K562 (cell line): ENCODE measurements around the gene RBBP8. TPM values are rescaled to one million over a fixed set of nuclear protein-coding genes. Genes with fewer than 3 reads are reported as not detected.

Source experiments
- CCNT2 ChIP-seq: IDR thresholded peaks from 2 replicates; pipeline ENCODE4 v1.6.1; 2011; ENCODE audit warnings: borderline replicate concordance, low read depth, mild to moderate bottlenecking, moderate library complexity, mixed read lengths, low read length; ENCODE audit not compliant: insufficient read length; ENCODE audit errors: extremely low read depth
- EP300 ChIP-seq: IDR thresholded peaks from 2 replicates; pipeline ENCODE4 v1.6.1; 2012; ENCODE audit warnings: low read length, improper control_type of control experiment
- FOXK1 ChIP-seq: sonication (generic); formaldehyde crosslinking; IDR thresholded peaks from 2 replicates; pipeline ENCODE4 v1.8.0; 2022; ENCODE audit warnings: missing genetic modification reagents, mild to moderate bottlenecking, borderline replicate concordance
- HDAC3 ChIP-seq: fragments of 450-650 bp; IDR thresholded peaks from 2 replicates; pipeline ENCODE4 v1.6.1; 2018; ENCODE audit warnings: borderline replicate concordance, mild to moderate bottlenecking, moderate library complexity; ENCODE audit not compliant: partially characterized antibody
- JUND ChIP-seq, 2 experiments: IDR thresholded peaks; 2 replicates in 1 of 2; 3 replicates in 1 of 2; pipeline ENCODE4 v1.6.1; 2011; ENCODE audit warnings: borderline replicate concordance in 2 of 2, low read depth in 2 of 2, low read length in 2 of 2, improper control_type of control experiment in 1 of 2, missing biosample characterization in 1 of 2, missing genetic modification characterization in 1 of 2, missing genetic modification reagents in 1 of 2
- MAFF ChIP-seq: IDR thresholded peaks from 2 replicates; pipeline ENCODE4 v1.6.1; 2012; ENCODE audit warnings: low read length, improper control_type of control experiment
- MAFK ChIP-seq: IDR thresholded peaks from 2 replicates; pipeline ENCODE4 v1.6.1; 2011; ENCODE audit warnings: low read length, improper control_type of control experiment
- MYC ChIP-seq, 2 experiments: fragments of 250-450 bp in 1 of 2; sonication (Bioruptor Pico) in 1 of 2; IDR thresholded peaks; 2 replicates each; pipeline versions ENCODE4 v1.5.1 to v1.6.1; 2012 to 2021; ENCODE audit warnings: low read depth in 2 of 2, borderline replicate concordance in 1 of 2, improper control_type of control experiment in 1 of 2, low read length in 1 of 2, mild to moderate bottlenecking in 1 of 2, moderate library complexity in 1 of 2
- RAD51 ChIP-seq: fragments of 450-650 bp; IDR thresholded peaks from 2 replicates; pipeline ENCODE4 v1.7.1; 2016; ENCODE audit warnings: low read depth, mild to moderate bottlenecking, borderline replicate concordance
- SLC30A9 ChIP-seq: fragments of 250-450 bp; sonication (Bioruptor Pico); IDR thresholded peaks from 2 replicates; pipeline ENCODE4 v1.8.0; 2022; ENCODE audit warnings: mild to moderate bottlenecking, moderate library complexity
- STAT5A ChIP-seq: IDR thresholded peaks from 2 replicates; pipeline ENCODE4 v1.6.1; 2012; ENCODE audit warnings: low read length, inconsistent platforms, borderline replicate concordance
- YBX1 ChIP-seq: fragments of 450-650 bp; IDR thresholded peaks from 2 replicates; pipeline ENCODE4 v1.7.1; 2016; ENCODE audit warnings: mild to moderate bottlenecking
- ZNF699 ChIP-seq: fragments of 250-450 bp; sonication (Bioruptor Pico); IDR thresholded peaks from 2 replicates; pipeline ENCODE4 v1.8.0; 2021; ENCODE audit warnings: mild to moderate bottlenecking, moderate library complexity; ENCODE audit not compliant: insufficient replicate concordance
- ZNF778 ChIP-seq: fragments of 450-650 bp; formaldehyde crosslinking; IDR thresholded peaks from 2 replicates; pipeline ENCODE4 v1.4.0; 2020; ENCODE audit warnings: mild to moderate bottlenecking, moderate library complexity
- polyA plus RNA-seq, 8 experiments: library from polyadenylated mRNA; depleted of rRNA in 4 of 8; stranded (reverse) in 5 of 8; unstranded in 3 of 8; fragments of >200 nt; fragmentation: Nextera tagmentation in 2 of 8; fragmentation: Illumina TruSeq in 1 of 8; extraction: Ambion mirVana in 2 of 8; extraction: Trizol in 1 of 8; gene quantifications; 2 replicates each; pipeline versions ENCODE4 v1.2.1 to v1.2.3, GENCODE V29; 2011 to 2014; ENCODE audit warnings: inconsistent platforms in 1 of 8, missing spikeins in 1 of 8
- total RNA-seq, 7 experiments: library from RNA; depleted of rRNA in 6 of 7; stranded (reverse); fragments of >200 nt in 6 of 7; fragmentation: Illumina TruSeq in 2 of 7; extraction: Trizol in 2 of 7; gene quantifications; 2 replicates each; pipeline versions ENCODE4 v1.2.1 to v1.2.3, GENCODE V29; 2011 to 2021; ENCODE audit warnings: low replicate concordance in 1 of 7
- TF ChIP-seq, protein P1 (sequence below): fragments of 450-650 bp; IDR thresholded peaks from 2 replicates; pipeline ENCODE4 v1.6.1; 2017; ENCODE audit warnings: antibody characterized with exemption, mild to moderate bottlenecking
- TF ChIP-seq, protein P2 (sequence below): fragments of 250-450 bp; sonication (Bioruptor Pico); IDR thresholded peaks from 2 replicates; pipeline ENCODE4 v1.4.0; 2020
- TF ChIP-seq, protein P3 (sequence below): IDR thresholded peaks from 3 replicates; pipeline ENCODE4 v1.6.1; 2011; ENCODE audit warnings: borderline replicate concordance, mild to moderate bottlenecking, moderate library complexity; ENCODE audit not compliant: insufficient read length; ENCODE audit errors: extremely low read depth
- TF ChIP-seq, protein P4 (sequence below): fragments of 250-450 bp; sonication (Bioruptor Pico); IDR thresholded peaks from 2 replicates; pipeline ENCODE4 v1.8.0; 2021; ENCODE audit warnings: mild to moderate bottlenecking, moderate library complexity

The RBBP8 gene
- total and polyA plus RNA-seq, 9 of the 15 experiments (the other 6 are each of a cell fraction or from before 2014, with no cell fraction given): 28.4 to 63.1 (median 48.9) TPM

DNA sequence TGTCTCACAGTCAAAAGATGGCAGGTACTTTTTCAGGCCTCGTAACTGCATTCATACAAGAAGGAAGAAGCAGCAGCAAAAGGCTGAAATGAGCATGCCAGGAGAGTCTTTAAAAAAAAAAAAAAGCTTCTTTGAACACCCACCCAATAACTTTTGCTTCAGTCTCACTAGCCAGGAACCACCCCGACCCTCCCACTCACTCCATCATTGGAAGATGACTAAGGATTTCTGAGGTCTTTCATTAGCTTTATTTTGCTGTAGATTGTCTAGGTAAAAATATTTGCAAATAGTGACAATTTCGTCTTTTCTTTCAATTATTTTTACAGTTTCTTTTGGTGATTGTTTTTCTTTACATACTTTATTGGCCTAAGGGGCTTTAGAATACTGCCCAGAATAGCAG is 37.9 kb downstream of the RBBP8 start (continued):
- TF ChIP-seq, protein P1, sequence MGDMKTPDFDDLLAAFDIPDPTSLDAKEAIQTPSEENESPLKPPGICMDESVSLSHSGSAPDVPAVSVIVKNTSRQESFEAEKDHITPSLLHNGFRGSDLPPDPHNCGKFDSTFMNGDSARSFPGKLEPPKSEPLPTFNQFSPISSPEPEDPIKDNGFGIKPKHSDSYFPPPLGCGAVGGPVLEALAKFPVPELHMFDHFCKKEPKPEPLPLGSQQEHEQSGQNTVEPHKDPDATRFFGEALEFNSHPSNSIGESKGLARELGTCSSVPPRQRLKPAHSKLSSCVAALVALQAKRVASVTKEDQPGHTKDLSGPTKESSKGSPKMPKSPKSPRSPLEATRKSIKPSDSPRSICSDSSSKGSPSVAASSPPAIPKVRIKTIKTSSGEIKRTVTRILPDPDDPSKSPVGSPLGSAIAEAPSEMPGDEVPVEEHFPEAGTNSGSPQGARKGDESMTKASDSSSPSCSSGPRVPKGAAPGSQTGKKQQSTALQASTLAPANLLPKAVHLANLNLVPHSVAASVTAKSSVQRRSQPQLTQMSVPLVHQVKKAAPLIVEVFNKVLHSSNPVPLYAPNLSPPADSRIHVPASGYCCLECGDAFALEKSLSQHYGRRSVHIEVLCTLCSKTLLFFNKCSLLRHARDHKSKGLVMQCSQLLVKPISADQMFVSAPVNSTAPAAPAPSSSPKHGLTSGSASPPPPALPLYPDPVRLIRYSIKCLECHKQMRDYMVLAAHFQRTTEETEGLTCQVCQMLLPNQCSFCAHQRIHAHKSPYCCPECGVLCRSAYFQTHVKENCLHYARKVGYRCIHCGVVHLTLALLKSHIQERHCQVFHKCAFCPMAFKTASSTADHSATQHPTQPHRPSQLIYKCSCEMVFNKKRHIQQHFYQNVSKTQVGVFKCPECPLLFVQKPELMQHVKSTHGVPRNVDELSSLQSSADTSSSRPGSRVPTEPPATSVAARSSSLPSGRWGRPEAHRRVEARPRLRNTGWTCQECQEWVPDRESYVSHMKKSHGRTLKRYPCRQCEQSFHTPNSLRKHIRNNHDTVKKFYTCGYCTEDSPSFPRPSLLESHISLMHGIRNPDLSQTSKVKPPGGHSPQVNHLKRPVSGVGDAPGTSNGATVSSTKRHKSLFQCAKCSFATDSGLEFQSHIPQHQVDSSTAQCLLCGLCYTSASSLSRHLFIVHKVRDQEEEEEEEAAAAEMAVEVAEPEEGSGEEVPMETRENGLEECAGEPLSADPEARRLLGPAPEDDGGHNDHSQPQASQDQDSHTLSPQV: peak; percentile 41; the same call in 1 of the 2 replicates
- TF ChIP-seq EP300 (0 out of 2 replicates have a peak, but pooled peaks have one; percentile 5), MAFF (peak; percentile 58), ZNF699 (CRISPR knock-in tag) (no peak), CCNT2 (no peak), MYC (IDR thresholded peaks at IDR 0.05; ENCODE audit: low read depth, low read length) (no peak), MYC (CRISPR knock-in tag; IDR thresholded peaks at IDR 0.05; ENCODE audit: borderline replicate concordance, low read depth) (no peak), SLC30A9 (no peak), JUND (IDR thresholded peaks at IDR 0.05; ENCODE audit: borderline replicate concordance, low read depth, low read length) (no peak), JUND (tag; IDR thresholded peaks at IDR 0.05; ENCODE audit: borderline replicate concordance, low read depth, low read length) (no peak), RAD51 (no peak), ZNF778 (no peak), FOXK1 (CRISPR knock-in tag) (no peak), YBX1 (no peak), MAFK (peak; percentile 66; the same call in 1 of the 2 replicates), HDAC3 (no peak), STAT5A (no peak)
- TF ChIP-seq, protein P2, sequence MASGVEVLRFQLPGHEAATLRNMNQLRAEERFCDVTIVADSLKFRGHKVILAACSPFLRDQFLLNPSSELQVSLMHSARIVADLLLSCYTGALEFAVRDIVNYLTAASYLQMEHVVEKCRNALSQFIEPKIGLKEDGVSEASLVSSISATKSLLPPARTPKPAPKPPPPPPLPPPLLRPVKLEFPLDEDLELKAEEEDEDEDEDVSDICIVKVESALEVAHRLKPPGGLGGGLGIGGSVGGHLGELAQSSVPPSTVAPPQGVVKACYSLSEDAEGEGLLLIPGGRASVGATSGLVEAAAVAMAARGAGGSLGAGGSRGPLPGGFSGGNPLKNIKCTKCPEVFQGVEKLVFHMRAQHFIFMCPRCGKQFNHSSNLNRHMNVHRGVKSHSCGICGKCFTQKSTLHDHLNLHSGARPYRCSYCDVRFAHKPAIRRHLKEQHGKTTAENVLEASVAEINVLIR: no peak
- TF ChIP-seq, protein P3, sequence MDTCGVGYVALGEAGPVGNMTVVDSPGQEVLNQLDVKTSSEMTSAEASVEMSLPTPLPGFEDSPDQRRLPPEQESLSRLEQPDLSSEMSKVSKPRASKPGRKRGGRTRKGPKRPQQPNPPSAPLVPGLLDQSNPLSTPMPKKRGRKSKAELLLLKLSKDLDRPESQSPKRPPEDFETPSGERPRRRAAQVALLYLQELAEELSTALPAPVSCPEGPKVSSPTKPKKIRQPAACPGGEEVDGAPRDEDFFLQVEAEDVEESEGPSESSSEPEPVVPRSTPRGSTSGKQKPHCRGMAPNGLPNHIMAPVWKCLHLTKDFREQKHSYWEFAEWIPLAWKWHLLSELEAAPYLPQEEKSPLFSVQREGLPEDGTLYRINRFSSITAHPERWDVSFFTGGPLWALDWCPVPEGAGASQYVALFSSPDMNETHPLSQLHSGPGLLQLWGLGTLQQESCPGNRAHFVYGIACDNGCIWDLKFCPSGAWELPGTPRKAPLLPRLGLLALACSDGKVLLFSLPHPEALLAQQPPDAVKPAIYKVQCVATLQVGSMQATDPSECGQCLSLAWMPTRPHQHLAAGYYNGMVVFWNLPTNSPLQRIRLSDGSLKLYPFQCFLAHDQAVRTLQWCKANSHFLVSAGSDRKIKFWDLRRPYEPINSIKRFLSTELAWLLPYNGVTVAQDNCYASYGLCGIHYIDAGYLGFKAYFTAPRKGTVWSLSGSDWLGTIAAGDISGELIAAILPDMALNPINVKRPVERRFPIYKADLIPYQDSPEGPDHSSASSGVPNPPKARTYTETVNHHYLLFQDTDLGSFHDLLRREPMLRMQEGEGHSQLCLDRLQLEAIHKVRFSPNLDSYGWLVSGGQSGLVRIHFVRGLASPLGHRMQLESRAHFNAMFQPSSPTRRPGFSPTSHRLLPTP: no peak
- TF ChIP-seq, protein P4, sequence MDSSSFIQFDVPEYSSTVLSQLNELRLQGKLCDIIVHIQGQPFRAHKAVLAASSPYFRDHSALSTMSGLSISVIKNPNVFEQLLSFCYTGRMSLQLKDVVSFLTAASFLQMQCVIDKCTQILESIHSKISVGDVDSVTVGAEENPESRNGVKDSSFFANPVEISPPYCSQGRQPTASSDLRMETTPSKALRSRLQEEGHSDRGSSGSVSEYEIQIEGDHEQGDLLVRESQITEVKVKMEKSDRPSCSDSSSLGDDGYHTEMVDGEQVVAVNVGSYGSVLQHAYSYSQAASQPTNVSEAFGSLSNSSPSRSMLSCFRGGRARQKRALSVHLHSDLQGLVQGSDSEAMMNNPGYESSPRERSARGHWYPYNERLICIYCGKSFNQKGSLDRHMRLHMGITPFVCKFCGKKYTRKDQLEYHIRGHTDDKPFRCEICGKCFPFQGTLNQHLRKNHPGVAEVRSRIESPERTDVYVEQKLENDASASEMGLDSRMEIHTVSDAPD (CRISPR knock-in tag): no peak
